LHCN-M2 (cell line): ENCODE measurements around the gene TRDN. TPM values are rescaled to one million over a fixed set of nuclear protein-coding genes. Genes with fewer than 3 reads are reported as not detected.
"Not testable (repeated sequence)": the region's sequence is repeated elsewhere in the genome, so short reads cannot be mapped to it uniquely, and the experiment has no call there.

ENCODE experiments used
- DNase-seq: peaks from one replicate; pipeline ENCODE4 v3.0.0-alpha.2; 2012; ENCODE audit warnings: low read depth
- total RNA-seq: library from RNA; depleted of rRNA; stranded (reverse); fragments of >200 nt; gene quantifications from 2 replicates; pipeline ENCODE4 v1.2.3, GENCODE V29; 2014

Gene TRDN
- total RNA-seq, 1 experiment from 2014 or later: not detected

DNA sequence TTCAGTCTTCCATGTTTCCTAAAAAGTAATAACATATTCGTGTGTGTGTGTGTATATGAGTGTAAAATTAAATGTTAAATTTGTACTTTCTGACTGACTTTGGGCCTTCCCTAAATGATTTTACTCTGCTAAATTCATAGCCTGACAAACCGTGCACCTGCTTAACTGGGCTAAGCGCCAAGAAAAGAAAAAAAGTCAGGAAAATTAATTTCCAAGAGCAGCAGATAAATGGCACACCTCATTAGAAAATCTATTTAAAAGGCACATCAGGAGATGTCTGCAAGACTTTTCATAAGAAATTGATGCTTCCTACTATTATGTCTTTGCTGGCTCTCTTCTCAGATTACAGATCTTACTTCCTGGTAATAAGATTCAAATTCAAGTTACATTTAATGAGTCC is 72.4 kb downstream of the TRDN start:
- DNase-seq: no peak

DNA sequence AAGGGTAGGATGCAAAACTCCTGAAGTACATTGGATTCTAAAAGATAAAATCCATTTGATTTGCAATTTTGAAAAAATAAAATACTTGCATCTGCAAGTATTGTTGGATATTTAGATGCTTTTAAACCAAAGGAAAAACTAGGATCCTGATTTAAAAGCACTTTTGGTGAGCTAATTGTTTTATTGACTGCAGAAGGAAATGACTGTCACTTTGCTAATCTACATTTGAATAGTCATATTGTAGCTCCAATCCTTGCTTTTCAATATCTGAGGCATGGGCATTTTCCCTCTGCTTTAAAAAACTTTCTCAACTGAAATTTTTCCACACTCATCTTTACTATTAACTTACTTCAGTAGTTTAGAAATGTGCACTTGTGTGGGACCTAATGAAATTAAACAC is 74.1 kb downstream of the TRDN start:
- no peak for DNase-seq

DNA sequence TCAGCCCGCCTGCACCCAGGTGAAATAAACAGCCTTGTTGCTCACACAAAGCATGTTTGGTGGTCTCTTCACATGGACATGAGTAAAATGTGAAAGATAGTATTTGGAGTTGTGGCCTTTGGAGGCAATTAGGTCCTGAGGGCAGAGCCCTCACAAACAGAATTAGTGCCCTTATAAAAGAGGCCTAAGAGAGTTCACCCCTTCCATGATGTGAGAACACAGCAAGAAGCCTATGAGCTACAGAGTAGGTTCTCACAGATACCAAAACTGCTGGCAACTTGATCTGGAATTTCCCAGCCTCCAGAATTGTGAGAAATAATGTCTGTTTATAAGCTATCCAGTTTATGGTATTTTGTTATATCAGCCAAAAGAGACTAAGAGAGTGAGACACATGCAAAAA is 74.5 kb downstream of the TRDN start:
- DNase-seq: no peak

DNA sequence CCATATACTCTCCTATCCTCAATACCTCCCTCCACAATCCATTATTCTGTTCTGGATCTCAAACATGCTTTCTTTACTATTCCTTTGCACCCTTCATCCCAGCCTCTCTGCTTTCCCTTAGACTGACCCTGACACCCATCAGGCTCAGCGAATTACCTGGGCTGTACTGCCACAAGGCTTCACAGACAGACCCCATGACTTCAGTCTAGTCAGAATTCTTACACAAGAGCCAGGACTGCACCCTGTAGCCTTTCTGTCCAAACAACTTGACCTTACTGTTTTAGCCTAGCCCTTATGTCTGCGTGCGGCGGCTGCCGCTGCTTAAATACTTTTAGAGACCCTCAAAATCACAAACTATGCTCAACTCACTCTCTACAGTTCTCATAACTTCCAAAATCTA is 76.9 kb downstream of the TRDN start:
- not testable (repeated sequence) for DNase-seq

DNA sequence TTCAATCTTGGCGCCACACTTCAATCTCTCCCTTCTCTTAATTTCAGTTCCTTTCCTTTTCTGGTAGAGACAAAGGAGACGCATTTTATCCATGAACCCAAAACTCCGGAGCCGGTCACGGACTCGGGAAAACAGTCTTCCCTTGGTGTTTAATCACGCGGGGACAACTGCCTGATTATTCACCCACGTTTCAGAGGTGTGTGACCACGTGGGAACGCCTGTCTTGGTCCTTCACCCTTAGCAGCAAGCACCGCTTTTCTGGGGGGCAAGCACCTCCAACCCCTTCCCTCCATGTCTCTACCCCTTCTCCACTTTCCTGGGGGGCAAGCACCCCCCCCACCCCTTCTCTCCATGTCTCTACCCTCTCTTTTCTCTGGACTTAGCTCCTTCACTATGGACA is 79.3 kb downstream of the TRDN start:
- not testable (repeated sequence) for DNase-seq

DNA sequence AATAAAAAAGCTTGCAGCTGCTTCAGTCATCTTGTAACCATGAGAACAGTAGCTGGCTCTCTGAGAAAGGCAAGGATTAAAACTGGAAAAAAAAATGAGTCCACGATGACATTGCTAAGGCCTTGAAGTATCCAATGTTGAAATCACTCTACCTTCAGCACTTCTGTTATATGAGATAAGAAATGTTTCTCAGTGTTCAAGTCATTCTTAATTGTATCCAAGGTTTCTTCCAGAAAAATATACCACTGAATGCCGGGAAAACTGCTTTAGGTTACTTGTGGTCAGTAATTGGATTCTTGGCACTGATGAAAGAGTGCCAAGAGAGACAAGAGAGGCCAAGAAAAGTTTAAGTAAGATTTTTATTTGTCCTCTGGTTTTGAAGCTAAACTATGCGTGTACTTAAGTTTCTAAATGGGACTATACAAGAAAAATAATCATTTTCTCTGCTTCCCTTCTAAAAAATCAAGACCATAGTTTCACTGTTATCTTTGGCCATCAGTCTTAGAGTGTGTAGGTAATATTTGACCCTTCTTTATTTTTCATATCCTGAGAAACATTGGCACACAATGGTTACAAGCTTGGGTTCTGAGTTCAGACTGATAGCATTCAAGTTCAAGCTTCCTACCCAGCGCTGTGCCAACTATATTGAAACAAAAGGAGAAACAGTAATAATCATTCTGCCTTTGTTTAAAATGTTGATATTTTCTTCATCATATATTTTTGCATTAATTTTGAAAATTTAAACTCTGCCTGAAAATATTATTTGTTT is 84.6 kb downstream of the TRDN start:
- DNase-seq: no peak

DNA sequence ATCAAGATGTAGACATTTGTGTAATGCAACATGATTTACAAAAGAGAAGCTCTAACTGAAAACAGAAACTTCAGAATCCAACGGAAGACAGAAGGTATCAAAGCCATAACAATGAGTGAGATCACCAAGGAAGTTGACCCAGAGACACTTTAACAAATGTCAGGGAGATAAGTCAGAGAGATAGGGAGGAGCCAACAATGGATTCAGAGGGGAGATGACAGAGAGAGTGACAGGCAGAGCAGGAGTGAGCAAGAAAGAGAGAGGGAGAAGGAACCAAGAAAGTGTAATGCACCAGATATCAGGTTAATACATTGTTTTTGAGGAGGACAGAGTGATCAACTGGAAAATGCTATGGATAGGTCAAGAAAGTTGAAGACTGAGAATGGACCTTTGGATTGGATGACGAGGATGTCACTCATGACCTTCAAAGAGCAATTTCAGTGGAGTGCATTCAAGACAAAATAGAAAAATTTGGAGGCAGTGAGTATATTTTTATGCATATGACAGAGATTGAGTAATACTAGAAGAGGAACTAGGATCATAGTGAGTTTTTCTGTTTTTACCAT is 86.6 kb downstream of the TRDN start:
- DNase-seq: no peak

DNA sequence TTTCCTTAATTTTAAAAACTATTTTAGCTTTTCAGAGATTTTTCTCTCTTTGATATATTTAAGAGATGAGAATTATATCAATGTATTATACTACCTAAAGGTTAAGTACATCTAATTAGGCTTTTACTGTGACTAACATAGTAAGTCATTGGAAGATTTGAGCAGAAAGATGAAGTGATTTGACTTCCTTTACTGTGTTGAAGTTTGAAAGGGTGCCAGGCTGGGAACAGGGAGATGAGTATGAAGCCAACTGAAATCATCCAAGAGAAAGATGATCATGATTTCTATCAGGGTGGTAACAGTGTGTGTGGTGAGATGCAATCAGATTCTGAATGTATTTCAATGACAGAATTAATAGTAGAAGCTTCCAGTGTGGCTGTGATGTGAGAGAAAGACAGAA is 87.3 kb downstream of the TRDN start:
- no peak for DNase-seq

DNA sequence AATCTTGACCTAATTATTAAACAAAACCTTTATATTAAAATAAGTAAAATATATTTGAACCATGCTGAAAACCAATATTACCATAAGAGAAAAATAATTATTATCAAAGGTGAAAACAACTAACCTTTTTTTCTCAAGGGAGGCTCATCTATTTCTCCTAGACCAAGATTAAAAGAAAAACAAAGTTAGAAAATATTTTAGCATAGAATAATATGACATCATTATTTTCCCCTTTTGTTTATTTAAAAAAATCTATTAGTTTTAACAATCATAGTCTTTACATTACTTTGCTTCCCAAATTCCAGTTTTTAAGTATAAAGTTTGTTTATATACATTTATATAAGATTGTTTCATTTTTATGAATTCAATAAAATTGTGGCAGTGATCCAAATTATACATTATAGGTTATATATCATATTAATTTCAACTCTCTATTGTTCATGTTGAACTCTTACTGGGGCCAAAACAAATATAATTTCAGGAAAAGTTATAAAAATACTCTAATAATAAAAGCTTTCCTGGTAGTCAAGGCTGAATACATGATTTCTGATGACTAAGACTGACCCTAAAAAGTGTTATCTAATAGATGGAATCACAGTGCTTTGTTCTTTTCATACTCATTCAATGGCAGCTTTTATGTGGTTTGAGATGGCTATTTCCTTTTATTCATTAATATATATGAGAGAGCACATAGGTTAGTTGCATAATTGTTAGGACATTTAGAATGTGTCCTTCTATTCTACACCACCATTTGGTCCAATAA is 89.4 kb downstream of the TRDN start:
- no peak for DNase-seq

DNA sequence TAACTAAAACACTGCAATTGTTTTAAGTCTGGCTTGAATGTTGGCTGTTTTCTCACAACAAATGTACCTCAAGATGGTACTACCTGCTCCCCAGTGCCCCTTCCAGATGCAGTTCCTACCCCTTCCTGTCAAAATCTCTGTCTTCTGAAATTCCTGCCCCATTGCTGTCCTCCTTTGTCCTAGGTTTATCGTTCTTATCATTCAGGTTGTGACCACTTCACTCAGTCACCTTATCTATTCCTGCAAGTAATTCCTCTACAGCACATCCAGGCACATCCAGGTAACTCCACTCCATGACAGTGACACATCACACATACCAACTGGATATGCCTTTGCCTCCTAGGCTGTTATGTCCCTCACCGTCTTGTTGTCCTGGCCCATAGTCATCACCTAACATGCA is 90.2 kb downstream of the TRDN start:
- no peak for DNase-seq

DNA sequence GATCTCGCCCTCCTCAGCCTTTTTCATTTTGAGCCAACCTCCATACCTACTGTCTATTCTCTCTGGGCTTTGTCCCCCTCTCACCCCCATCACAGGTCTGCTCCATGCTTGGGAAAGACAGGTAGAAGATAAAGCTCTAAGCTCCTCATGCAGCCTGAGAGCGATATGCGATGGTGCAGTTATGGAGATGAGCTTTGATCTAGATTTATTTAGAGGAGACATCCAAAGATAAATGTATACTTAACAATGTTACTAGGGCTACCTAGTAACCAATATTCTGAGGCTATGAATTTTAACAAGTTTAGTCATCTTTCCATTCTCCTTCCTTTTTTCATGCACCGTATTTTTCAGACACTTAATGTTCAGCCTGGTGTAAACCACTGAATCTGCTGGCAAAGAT is 95.3 kb downstream of the TRDN start:
- DNase-seq: no peak

DNA sequence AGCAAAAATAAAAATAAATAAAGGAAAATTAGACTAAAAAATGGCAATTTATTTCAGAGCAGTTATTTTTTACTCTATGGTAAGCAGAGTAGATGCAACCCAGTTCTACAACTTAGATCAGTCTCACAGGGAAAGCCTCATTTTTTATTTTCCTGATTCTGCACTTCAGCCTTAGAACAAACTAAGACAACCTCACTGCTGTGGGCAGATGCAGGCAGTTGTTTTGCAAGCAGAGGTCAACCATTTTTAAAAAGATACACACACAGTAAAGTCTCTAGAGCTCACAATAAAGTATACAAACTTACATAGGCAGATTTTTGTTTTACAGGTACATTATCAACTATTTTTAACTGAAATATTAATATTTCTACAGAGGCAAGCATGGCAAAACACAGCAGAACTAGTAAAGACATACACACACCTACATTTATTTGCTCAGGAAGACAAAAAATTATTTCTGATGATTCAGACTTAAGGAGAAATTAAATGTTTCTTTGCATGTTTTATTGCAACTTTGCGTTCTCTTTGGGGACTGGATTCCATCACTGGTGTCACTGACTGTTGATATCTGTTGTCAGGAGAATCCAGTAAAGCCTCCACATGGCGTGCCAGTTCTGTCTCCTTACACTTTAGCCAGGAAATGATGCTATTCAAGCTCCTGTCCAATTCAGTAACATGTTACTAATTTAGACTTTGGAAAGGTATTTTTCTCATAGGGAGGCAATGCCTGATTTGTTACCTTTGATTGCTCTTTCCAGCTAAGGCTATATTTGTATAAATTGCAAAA is 102.7 kb downstream of the TRDN start:
- no peak for DNase-seq

DNA sequence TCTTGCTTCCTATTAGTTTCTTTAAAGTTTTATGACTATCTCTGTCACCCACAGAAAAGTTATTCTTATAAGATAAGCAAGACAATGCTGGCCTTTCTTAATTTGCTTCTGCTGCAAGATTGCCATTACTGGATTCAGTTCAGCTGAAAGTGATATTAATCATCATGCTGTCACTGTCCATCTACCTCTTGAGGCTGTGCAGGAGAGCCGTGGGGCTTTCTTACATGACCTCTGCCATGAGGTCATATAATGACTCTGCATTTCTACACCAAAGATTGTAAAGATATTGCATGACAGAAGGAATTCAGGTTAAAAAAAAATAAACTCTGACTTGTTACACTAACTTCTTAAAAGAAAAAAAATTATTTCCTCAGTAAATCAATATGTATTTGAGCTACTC is 106.9 kb downstream of the TRDN start:
- DNase-seq: no peak

DNA sequence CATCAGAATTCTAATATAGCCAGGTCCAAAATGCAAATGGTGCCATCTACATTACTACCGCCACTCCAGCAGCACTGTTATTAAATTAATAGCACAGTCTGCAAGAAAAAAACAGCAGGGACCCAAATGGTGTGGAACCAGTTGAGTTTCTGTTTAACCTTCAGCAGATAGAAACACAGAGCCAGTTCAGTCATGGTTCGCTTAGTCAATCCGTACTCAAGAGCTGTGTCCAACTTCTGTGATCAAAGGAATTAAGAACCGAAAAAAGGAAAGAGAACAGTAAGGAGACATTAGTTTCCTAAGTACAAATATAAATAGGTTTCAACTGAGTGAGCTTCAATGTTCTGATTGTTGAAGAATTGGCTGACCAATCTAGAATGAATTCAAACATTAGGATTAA is 107.7 kb downstream of the TRDN start:
- DNase-seq: no peak

DNA sequence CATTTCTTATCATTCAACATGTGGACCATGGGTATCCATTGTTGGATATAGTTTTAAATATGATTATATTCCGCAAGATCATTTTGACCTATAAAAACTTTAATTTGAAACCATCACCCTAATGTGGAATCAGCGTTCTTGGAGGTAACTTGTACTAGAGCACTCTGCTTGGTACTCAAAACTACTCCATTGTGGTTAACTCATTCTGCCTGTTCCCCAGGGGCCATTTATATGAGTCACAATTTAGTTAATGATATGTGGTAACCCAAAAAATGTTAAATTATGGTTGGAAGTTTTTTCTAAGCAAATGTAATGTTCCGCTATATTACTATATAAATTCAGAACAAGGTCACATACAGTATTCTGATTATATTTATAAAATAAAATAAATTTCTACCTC is 109.3 kb downstream of the TRDN start:
- peak; percentile 18 for DNase-seq

DNA sequence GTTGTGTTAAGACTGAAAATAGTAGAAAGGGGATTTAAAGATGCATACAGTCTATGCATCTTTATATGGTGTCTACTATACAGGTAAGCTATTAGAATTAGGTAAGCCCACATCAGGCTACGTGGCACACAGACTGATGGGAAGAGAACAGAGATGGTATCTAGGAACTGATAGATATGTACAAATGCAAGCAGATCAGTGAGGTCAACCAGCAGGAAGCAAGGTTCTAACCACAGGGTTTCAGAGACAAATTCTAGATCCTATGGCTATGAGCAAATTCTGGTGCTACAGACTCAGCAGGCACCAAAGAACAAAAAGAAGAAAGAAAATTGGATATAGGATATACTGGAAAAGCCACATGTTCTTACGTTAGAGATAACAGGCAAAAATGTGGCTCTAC is 110.6 kb downstream of the TRDN start:
- no peak for DNase-seq

DNA sequence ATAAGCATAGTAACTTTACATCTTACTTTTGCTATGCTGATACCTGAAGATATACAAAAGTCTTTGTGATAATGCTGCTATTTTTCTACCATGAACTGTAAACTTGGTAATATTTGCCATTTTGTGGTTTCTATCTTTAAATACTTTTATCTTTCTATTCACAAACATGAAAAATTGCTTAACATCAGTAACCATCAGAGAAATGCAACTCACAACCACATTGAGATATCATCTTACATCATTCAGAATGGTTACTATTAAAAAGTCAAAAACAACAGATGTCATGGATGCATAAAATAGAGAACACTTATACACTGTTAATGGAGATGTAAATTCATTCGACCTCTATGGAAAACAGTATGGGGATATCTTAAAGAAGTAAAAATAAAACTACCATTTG is 112.0 kb downstream of the TRDN start:
- no peak for DNase-seq

DNA sequence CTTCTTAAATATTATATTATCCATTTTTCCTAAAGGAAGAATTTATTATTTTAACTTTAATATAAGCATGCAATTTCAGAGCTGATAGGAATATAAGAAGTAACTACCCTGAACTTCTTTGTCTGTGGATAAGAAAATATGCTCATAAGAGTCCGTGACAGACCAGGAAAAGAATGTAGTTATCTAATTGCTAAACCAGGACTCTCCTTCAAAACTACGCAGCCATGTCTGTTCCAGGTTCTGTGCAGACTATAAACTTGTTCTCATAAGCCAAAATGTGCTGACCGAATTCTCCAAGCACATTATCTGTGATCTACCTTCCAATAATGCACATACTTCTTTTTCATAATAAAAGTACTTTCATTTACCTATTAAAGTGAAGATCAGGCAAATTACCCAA is 116.5 kb downstream of the TRDN start:
- no peak for DNase-seq

DNA sequence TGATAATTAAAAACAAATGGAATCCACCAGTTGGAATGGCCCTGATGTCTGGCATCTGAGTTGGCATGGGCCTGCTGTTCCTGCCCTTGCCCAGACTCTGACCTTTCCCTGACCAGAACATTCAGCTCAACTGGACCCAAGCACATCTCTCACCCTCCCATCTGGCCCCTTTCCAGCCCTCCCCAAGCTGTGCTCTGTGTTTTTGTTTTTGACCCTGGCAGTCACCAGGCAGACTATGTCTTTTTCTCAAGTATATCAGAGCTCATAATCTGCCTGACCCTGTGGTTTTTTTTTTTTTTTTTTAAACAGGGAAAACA is 117.6 kb downstream of the TRDN start:
- no peak for DNase-seq

DNA sequence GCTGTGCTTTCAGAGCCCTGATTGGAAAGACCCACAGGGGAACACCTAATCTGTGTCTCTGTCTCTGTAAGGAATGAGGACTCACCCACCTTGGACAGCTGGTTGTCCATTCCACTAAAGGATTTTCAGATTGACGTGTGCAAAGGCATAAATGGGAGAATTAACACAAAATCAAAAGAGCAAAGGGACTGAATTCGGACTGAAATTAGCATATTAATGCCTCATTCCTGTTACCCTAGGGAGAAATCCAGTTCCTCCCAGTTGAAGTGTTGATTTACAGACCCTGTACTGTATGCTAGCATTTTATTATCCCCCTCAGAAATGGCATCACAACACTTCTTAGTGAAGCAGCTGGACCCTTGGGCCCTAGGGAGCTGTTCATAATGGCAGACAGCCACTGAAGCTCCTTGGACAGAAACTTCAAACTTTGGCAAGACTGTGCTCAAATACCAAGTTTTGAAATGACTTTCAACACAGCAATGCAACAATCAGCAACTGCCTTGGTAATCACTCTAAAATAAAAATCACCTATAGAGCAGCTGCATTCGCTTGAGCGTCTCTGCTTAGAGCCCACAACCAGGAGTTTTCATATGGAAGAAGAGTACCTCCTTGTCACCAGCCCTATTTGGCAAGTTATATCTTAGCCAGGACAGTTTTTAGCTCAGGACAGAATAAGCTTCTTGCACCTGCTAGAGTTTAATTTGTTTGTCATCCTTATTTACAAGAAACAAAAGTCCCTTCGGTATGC is 118.1 kb downstream of the TRDN start:
- no peak for DNase-seq

DNA sequence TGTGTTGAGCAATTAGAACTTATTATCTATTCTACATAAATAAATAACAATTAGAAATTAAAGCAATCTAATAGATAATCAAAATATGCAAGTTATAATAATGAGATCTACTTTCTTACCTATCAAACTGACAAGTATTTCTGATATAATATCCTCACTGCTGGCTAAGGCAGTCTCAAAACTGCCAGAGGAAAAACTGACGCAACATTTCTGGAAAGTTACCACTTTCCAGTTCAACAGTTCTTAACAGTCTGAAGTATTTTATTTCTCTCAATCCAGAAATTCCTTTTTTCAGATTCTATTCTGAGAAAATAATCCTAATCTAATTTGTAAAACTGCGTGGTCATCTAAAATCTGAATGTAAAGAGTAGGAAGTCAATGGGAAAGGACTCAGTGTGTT is 121.0 kb downstream of the TRDN start:
- DNase-seq: no peak

DNA sequence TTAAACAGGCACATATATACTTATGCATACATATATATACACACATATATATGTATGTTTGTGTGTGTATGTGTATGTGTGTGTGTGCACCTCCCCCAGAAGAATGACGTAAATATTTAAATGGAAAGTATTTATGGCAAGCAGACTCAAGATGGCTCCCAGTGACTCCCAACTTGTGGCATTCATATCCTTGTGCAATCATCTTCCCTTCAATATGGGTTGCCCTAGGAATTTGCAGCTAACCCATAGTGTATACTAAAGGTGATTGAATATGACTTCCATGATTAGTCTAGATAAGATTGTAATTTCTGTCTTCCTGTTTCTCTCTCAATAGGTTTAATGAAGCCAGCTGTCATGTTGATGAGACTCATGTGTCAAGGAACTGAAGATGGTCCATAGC is 127.6 kb downstream of the TRDN start:
- DNase-seq: no peak
